Measurements from ENCODE around the gene ISM2.

The ISM2 gene

DNA sequence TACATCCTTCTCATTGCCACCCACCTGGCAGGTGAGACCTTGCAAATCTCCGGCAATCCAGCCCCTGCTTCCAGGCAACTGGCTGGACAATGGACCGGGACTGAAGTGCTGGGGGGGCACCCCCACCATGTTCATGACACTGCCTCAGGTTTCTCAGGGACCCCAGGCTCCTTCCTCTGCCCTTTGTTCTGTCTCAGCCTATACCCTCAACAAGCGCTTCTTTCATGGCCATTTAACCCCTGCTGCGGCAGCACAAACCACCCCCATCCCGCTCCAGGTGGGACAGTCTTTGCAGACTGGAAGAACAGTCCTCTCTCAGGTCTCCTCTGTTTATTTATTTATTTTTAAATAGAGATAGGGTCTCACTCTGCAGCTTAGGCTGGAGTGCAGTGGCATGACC is 7.6 kb downstream of the ISM2 start:
- H4K91ac ChIP-seq (ENCODE audit: low read depth, low read length, poor library complexity): no peak overlapping the region
- H2AK5ac ChIP-seq (ENCODE audit: low read depth, low read length): no peak overlapping the region
- no peak overlapping the region for H3K14ac ChIP-seq (ENCODE audit: low read length)
- no peak overlapping the region for H2BK15ac ChIP-seq (ENCODE audit: low read length)
- no peak overlapping the region for H2BK5ac ChIP-seq (ENCODE audit: low read length)
- H3K18ac ChIP-seq (ENCODE audit: low read length): no peak overlapping the region
- H3K36me3 ChIP-seq (replicated peaks in 1 of 2; ENCODE audit: control insufficient read depth in 2 of 2, insufficient read depth in 2 of 2, low read length in 2 of 2): no peaks in the 10 kb centered on the region
- H3K9me3 ChIP-seq (replicated peaks in 1 of 2; ENCODE audit: control insufficient read depth in 2 of 2, insufficient read depth in 1 of 2, low read depth in 1 of 2, low read length in 2 of 2): no peaks in the 10 kb centered on the region
- no peak overlapping the region for H3K27ac ChIP-seq (replicated peaks; ENCODE audit: low read length)
- H3K4me2 ChIP-seq (ENCODE audit: insufficient read depth, low read length, poor library complexity, severe bottlenecking): no peak overlapping the region
- H3K9ac ChIP-seq (ENCODE audit: low read depth, low read length, poor library complexity): no peak overlapping the region
- DNase-seq (ENCODE audit: low spot score): no peak
- no peak overlapping the region for H3K4ac ChIP-seq (ENCODE audit: low read length)
- no peak overlapping the region for H4K8ac ChIP-seq (ENCODE audit: low read depth, low read length)
- peaks cover 0 to 25% (median 0%) of the 10 kb centered on the region in 3 experiments for H3K27me3 ChIP-seq (ENCODE audit: control insufficient read depth in 3 of 3, insufficient read depth in 3 of 3, low read depth in 1 of 3, low read length in 3 of 3)
- no peak overlapping the region for H2BK12ac ChIP-seq (ENCODE audit: low read length)
- H3K4me3 ChIP-seq (ENCODE audit: low read length in 2 of 2): no peak overlapping the region
- H3K79me1 ChIP-seq (ENCODE audit: low read depth, low read length): no peaks in the 10 kb centered on the region
- H3K4me1 ChIP-seq (ENCODE audit: control insufficient read depth in 2 of 2, insufficient read depth in 1 of 2, low read depth in 1 of 2, low read length in 2 of 2): no peaks in the 10 kb centered on the region
- H2AFZ ChIP-seq (ENCODE audit: low read length): no peak overlapping the region
- H2BK120ac ChIP-seq (ENCODE audit: low read depth, low read length): no peak overlapping the region
- H3K23ac ChIP-seq (ENCODE audit: low read depth, low read length, poor library complexity): no peak overlapping the region
- no CpG with 5 or more reads among the region's 5 CpGs for WGBS, 2 donors (ENCODE audit: extremely low coverage in 2 of 2, insufficient read length in 2 of 2, insufficient replicate concordance in 1 of 2)

DNA sequence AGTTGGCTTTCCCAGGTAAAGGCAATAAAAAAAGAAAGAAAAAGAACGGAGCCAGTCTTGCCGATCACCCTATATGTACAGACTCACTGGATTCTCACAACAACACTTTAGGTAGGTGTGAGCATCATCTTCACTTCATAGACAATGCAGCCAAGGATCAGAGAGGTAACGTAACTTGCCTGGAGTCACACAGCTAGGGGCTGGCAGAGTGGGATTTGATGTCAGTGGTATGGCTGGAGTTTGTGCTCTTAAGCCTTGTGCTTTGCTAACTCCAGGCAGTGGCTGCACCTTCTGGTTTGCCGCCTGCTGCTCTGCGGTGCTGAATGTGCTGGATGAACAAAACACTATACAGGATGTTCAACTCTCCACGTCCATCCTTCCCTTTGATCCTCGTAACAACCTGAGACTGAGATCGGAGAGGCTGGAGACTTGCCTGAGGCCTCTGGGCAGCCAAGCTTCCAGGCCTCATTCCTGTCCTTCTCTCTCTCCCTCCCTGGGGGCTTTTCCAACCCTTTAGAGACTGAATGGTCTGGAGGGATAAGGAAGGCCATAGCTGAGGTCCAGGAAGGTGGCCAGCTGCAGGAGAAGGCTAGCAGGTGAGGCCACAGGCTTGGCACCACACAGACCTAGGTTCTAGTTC is 8.1 kb downstream of the ISM2 start:
- Histone ChIP-seq H4K8ac (ENCODE audit: low read depth, low read length) (no peak overlapping the region), H3K4me1 (ENCODE audit: control insufficient read depth in 2 of 2, insufficient read depth in 1 of 2, low read depth in 1 of 2, low read length in 2 of 2) (no peaks in the 10 kb centered on the region), H3K4me3 (ENCODE audit: low read length in 2 of 2) (no peak overlapping the region), H3K23ac (ENCODE audit: low read depth, low read length, poor library complexity) (no peak overlapping the region), H2AFZ (ENCODE audit: low read length) (no peak overlapping the region), H3K36me3 (replicated peaks in 1 of 2; ENCODE audit: control insufficient read depth in 2 of 2, insufficient read depth in 2 of 2, low read length in 2 of 2) (no peaks in the 10 kb centered on the region), H3K27ac (replicated peaks; ENCODE audit: low read length) (no peak overlapping the region), H2BK120ac (ENCODE audit: low read depth, low read length) (no peak overlapping the region), H3K9ac (ENCODE audit: low read depth, low read length, poor library complexity) (no peak overlapping the region), H3K4ac (ENCODE audit: low read length) (no peak overlapping the region), H3K27me3 (ENCODE audit: control insufficient read depth in 3 of 3, insufficient read depth in 3 of 3, low read depth in 1 of 3, low read length in 3 of 3) (peaks cover 0 to 21% (median 0%) of the 10 kb centered on the region in 3 experiments), H3K14ac (ENCODE audit: low read length) (no peak overlapping the region), H2AK5ac (ENCODE audit: low read depth, low read length) (no peak overlapping the region), H4K91ac (ENCODE audit: low read depth, low read length, poor library complexity) (no peak overlapping the region), H3K79me1 (ENCODE audit: low read depth, low read length) (no peaks in the 10 kb centered on the region), H3K4me2 (ENCODE audit: insufficient read depth, low read length, poor library complexity, severe bottlenecking) (no peak overlapping the region), H3K18ac (ENCODE audit: low read length) (no peak overlapping the region), H2BK5ac (ENCODE audit: low read length) (no peak overlapping the region), H3K9me3 (replicated peaks in 1 of 2; ENCODE audit: control insufficient read depth in 2 of 2, insufficient read depth in 1 of 2, low read depth in 1 of 2, low read length in 2 of 2) (no peaks in the 10 kb centered on the region), H2BK15ac (ENCODE audit: low read length) (no peak overlapping the region), H2BK12ac (ENCODE audit: low read length) (no peak overlapping the region)
- no CpG with 5 or more reads among the region's 8 CpGs for WGBS, 2 donors (ENCODE audit: extremely low coverage in 2 of 2, insufficient read length in 2 of 2, insufficient replicate concordance in 1 of 2)
- DNase-seq (ENCODE audit: low spot score): no peak

DNA sequence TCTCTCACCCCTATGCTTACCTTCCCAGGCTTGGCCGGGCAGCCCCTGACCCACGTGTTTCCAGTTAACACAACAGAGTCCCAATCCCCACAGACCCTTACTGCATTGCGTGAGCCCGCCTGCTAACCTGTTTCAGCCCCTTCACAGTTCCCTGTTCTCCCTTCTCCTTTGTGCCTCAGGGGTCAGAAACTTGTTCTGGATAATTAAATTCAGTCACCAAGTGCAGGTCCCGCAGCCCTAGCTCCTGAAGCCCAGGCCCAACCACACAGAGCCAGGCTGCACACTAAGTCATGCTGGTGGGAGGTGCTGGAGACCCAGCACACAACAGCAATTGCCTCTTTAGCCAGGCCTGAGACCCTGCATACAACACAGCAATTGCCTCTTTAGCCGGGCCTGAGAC is 9.6 kb downstream of the ISM2 start:
- Histone ChIP-seq H2BK15ac (ENCODE audit: low read length) (no peak overlapping the region), H3K79me1 (ENCODE audit: low read depth, low read length) (peaks cover 2% of the 10 kb centered on the region), H2BK120ac (ENCODE audit: low read depth, low read length) (no peak overlapping the region), H3K36me3 (replicated peaks in 1 of 2; ENCODE audit: control insufficient read depth in 2 of 2, insufficient read depth in 2 of 2, low read length in 2 of 2) (no peaks in the 10 kb centered on the region), H3K9ac (ENCODE audit: low read depth, low read length, poor library complexity) (peak overlapping the region; percentile 47), H3K9me3 (replicated peaks in 1 of 2; ENCODE audit: control insufficient read depth in 2 of 2, insufficient read depth in 1 of 2, low read depth in 1 of 2, low read length in 2 of 2) (no peaks in the 10 kb centered on the region), H2BK5ac (ENCODE audit: low read length) (no peak overlapping the region), H3K27me3 (ENCODE audit: control insufficient read depth in 3 of 3, insufficient read depth in 3 of 3, low read depth in 1 of 3, low read length in 3 of 3) (peaks cover 0 to 21% (median 0%) of the 10 kb centered on the region in 3 experiments), H4K8ac (ENCODE audit: low read depth, low read length) (no peak overlapping the region), H2AFZ (ENCODE audit: low read length) (peak overlapping the region; percentile 17), H3K4me1 (ENCODE audit: control insufficient read depth in 2 of 2, insufficient read depth in 1 of 2, low read depth in 1 of 2, low read length in 2 of 2) (no peaks in the 10 kb centered on the region), H3K4ac (ENCODE audit: low read length) (no peak overlapping the region), H3K23ac (ENCODE audit: low read depth, low read length, poor library complexity) (no peak overlapping the region), H4K91ac (ENCODE audit: low read depth, low read length, poor library complexity) (peak overlapping the region; percentile 83), H3K4me3 (ENCODE audit: low read length in 2 of 2) (no peak overlapping the region), H2BK12ac (ENCODE audit: low read length) (no peak overlapping the region), H3K18ac (ENCODE audit: low read length) (no peak overlapping the region), H2AK5ac (ENCODE audit: low read depth, low read length) (no peak overlapping the region), H3K4me2 (ENCODE audit: insufficient read depth, low read length, poor library complexity, severe bottlenecking) (no peak overlapping the region), H3K14ac (ENCODE audit: low read length) (no peak overlapping the region), H3K27ac (replicated peaks; ENCODE audit: low read length) (no peak overlapping the region)
- no peak for DNase-seq (ENCODE audit: low spot score)
- WGBS, 2 donors (ENCODE audit: extremely low coverage in 2 of 2, insufficient read length in 2 of 2, insufficient replicate concordance in 1 of 2): no CpG with 5 or more reads among the region's 6 CpGs

DNA sequence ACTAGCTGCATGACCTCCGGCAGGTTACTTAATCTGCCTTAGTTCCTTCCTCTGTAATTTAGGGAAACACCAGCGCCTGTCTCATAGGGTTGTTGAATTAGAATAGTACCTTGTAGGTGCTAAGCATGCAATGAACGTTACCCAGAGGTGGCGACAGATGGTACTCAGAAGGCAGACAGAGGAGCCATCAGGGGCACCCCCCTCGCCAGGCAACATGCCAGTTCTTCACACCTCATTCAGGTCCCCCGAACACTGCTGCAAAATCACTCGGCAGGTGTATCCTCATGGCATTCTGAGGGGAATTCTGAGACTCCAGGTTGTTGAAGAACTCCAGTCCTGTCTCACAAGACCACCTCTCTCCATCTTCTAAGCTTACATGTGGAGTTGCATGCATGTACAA is 10.1 kb downstream of the ISM2 start:
- Histone ChIP-seq H3K9me3 (replicated peaks in 1 of 2; ENCODE audit: control insufficient read depth in 2 of 2, insufficient read depth in 1 of 2, low read depth in 1 of 2, low read length in 2 of 2) (no peaks in the 10 kb centered on the region), H3K18ac (ENCODE audit: low read length) (no peak overlapping the region), H2BK5ac (ENCODE audit: low read length) (no peak overlapping the region), H3K9ac (ENCODE audit: low read depth, low read length, poor library complexity) (no peak overlapping the region), H2AFZ (ENCODE audit: low read length) (no peak overlapping the region), H4K8ac (ENCODE audit: low read depth, low read length) (no peak overlapping the region), H3K14ac (ENCODE audit: low read length) (no peak overlapping the region), H2BK120ac (ENCODE audit: low read depth, low read length) (no peak overlapping the region), H3K4me2 (ENCODE audit: insufficient read depth, low read length, poor library complexity, severe bottlenecking) (no peak overlapping the region), H3K27me3 (ENCODE audit: control insufficient read depth in 3 of 3, insufficient read depth in 3 of 3, low read depth in 1 of 3, low read length in 3 of 3) (peaks cover 0 to 21% (median 0%) of the 10 kb centered on the region in 3 experiments), H4K91ac (ENCODE audit: low read depth, low read length, poor library complexity) (no peak overlapping the region), H2BK15ac (ENCODE audit: low read length) (no peak overlapping the region), H2AK5ac (ENCODE audit: low read depth, low read length) (no peak overlapping the region), H3K27ac (replicated peaks; ENCODE audit: low read length) (no peak overlapping the region), H3K23ac (ENCODE audit: low read depth, low read length, poor library complexity) (no peak overlapping the region), H3K4me1 (ENCODE audit: control insufficient read depth in 2 of 2, insufficient read depth in 1 of 2, low read depth in 1 of 2, low read length in 2 of 2) (no peaks in the 10 kb centered on the region), H3K79me1 (ENCODE audit: low read depth, low read length) (peaks cover 2% of the 10 kb centered on the region), H3K4me3 (ENCODE audit: low read length in 2 of 2) (no peak overlapping the region), H3K36me3 (replicated peaks in 1 of 2; ENCODE audit: control insufficient read depth in 2 of 2, insufficient read depth in 2 of 2, low read length in 2 of 2) (no peaks in the 10 kb centered on the region), H3K4ac (ENCODE audit: low read length) (no peak overlapping the region), H2BK12ac (ENCODE audit: low read length) (no peak overlapping the region)
- WGBS, 2 donors (ENCODE audit: extremely low coverage in 2 of 2, insufficient read length in 2 of 2, insufficient replicate concordance in 1 of 2): no CpG with 5 or more reads among the region's 7 CpGs
- DNase-seq (ENCODE audit: low spot score): no peak
